ENCODE data around the gene OSBPL9.

Gene OSBPL9

DNA sequence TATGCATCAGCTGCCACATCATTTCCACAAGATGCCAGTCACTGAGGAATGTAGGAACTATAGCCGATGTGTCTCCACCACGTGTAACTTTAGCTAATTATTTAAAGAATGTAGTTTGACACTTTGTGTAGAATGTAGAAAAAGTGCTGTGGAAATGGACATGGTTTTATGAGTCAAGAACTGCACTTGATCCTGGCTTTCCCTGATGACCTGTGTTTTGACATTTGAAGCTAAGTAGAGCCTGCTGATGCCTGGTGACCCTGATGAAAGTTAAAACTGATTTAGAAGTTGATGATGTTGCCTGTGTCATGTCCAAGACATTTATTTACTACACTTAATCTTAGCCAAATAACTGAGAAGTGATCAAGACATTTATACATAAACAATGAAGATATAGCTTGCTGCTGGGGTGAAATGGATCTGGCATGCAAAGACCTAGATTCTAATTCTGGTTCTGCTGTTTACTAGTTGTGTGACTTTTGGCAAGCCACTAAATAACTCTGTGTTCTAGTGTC, 4.4 kb upstream of the OSBPL9 start:
- Histone ChIP-seq H3K79me1 (ENCODE audit: low read length) (peaks cover under 1% of the 10 kb centered on the region), H3K18ac (ENCODE audit: low read length) (no peak overlapping the region), H3K9ac (ENCODE audit: low read length) (no peak overlapping the region), H3K23ac (ENCODE audit: low read length) (no peak overlapping the region), H3K4me3 (ENCODE audit: low read length) (no peak overlapping the region), H2AK5ac (ENCODE audit: low read length) (no peak overlapping the region), H3K79me2 (ENCODE audit: control insufficient read depth, insufficient read depth, low read length) (peaks cover under 1% of the 10 kb centered on the region), H2BK120ac (ENCODE audit: low read depth, low read length) (no peak overlapping the region), H3K56ac (ENCODE audit: low read length) (no peak overlapping the region), H2BK5ac (ENCODE audit: low read length) (no peak overlapping the region), H3K4me2 (ENCODE audit: low read length) (no peak overlapping the region), H3K36me3 (ENCODE audit: control insufficient read depth, insufficient read depth, low read length) (no peaks in the 10 kb centered on the region), H4K5ac (ENCODE audit: low read length) (no peak overlapping the region), H3K27ac (ENCODE audit: low read depth, low read length) (no peak overlapping the region), H2BK15ac (replicated peaks; ENCODE audit: low read depth) (peak overlapping the region; percentile 60), H3K4ac (ENCODE audit: low read depth, low read length) (no peak overlapping the region), H3K27me3 (ENCODE audit: insufficient read depth, low read length, poor library complexity) (no peaks in the 10 kb centered on the region), H3K4me1 (ENCODE audit: control insufficient read depth, low read depth, low read length) (no peaks in the 10 kb centered on the region), H4K8ac (ENCODE audit: low read depth, low read length) (no peak overlapping the region)
- WGBS (ENCODE audit: extremely low coverage, insufficient coverage, low lambda C conversion rate): no CpG with 5 or more reads among the region's 2 CpGs
- no peak for DNase-seq

DNA sequence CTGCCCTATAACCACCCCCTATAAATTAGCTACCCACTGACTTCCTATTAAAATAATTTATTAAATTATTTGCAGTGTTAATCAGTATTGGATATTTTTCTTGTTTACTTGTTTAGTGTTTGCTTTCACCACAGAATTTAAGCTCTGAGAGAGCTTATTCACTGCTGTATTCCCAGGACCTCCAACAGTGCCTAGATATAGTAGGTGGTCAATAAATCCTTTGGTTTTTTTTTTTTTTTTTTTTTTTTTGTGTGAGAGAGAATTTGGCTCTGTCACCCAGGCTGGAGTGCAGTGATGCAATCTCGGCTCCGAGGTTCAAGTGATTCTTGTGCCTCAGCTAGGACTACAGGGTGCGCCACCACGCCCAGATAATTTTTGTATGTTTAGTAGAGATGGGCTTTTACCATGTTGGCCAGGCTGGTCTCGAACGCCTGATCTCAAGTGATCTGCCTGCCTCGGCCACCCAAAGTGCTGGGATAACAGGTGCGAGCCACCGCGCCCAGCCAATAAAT, 1.1 kb upstream of the OSBPL9 start:
- H4K5ac ChIP-seq (ENCODE audit: low read length): no peak overlapping the region
- no peak overlapping the region for H3K4me3 ChIP-seq (ENCODE audit: low read length)
- H2AK5ac ChIP-seq (ENCODE audit: low read length): no peak overlapping the region
- peaks cover 6% of the 10 kb centered on the region for H3K79me2 ChIP-seq (ENCODE audit: control insufficient read depth, insufficient read depth, low read length)
- no peaks in the 10 kb centered on the region for H3K4me1 ChIP-seq (ENCODE audit: control insufficient read depth, low read depth, low read length)
- no peak overlapping the region for H2BK120ac ChIP-seq (ENCODE audit: low read depth, low read length)
- no peak for DNase-seq
- H3K56ac ChIP-seq (ENCODE audit: low read length): no peak overlapping the region
- H3K79me1 ChIP-seq (ENCODE audit: low read length): peaks cover 6% of the 10 kb centered on the region
- no peak overlapping the region for H3K4ac ChIP-seq (ENCODE audit: low read depth, low read length)
- H3K4me2 ChIP-seq (ENCODE audit: low read length): no peak overlapping the region
- H3K36me3 ChIP-seq (ENCODE audit: control insufficient read depth, insufficient read depth, low read length): no peaks in the 10 kb centered on the region
- no peak overlapping the region for H3K27ac ChIP-seq (ENCODE audit: low read depth, low read length)
- WGBS (ENCODE audit: extremely low coverage, insufficient coverage, low lambda C conversion rate): no CpG with 5 or more reads among the region's 10 CpGs
- H3K18ac ChIP-seq (ENCODE audit: low read length): no peak overlapping the region
- H3K23ac ChIP-seq (ENCODE audit: low read length): no peak overlapping the region
- no peak overlapping the region for H4K8ac ChIP-seq (ENCODE audit: low read depth, low read length)
- H3K27me3 ChIP-seq (ENCODE audit: insufficient read depth, low read length, poor library complexity): no peaks in the 10 kb centered on the region
- H2BK5ac ChIP-seq (ENCODE audit: low read length): no peak overlapping the region
- H2BK15ac ChIP-seq (replicated peaks; ENCODE audit: low read depth): no peak overlapping the region
- H3K9ac ChIP-seq (ENCODE audit: low read length): no peak overlapping the region

DNA sequence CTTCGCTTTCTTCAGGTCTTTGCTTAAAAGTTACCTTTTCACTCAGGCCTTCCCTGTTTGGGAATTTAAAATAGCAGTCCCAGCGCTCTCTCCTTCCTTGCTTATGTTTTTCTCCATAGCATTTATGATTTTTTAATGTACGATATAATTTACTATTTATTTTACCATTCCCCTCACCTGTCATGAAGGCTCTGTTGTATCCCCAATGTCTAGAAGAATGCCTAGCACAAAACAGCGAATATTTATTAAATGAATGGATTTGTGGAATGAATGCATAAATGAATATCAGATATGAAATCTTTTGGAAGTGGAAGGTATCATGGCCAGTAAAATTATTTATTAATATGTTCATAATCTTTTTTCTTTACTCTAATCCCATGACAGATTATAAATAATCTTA, 402 bp upstream of the OSBPL9 start:
- H3K27me3 ChIP-seq (ENCODE audit: insufficient read depth, low read length, poor library complexity): no peaks in the 10 kb centered on the region
- no peak overlapping the region for H3K4me2 ChIP-seq (ENCODE audit: low read length)
- H3K79me1 ChIP-seq (ENCODE audit: low read length): peaks cover 6% of the 10 kb centered on the region
- no peaks in the 10 kb centered on the region for H3K36me3 ChIP-seq (ENCODE audit: control insufficient read depth, insufficient read depth, low read length)
- H2BK5ac ChIP-seq (ENCODE audit: low read length): no peak overlapping the region
- H2BK15ac ChIP-seq (replicated peaks; ENCODE audit: low read depth): no peak overlapping the region
- no peak overlapping the region for H2BK120ac ChIP-seq (ENCODE audit: low read depth, low read length)
- no peak overlapping the region for H4K8ac ChIP-seq (ENCODE audit: low read depth, low read length)
- no peak overlapping the region for H4K5ac ChIP-seq (ENCODE audit: low read length)
- H3K56ac ChIP-seq (ENCODE audit: low read length): no peak overlapping the region
- H3K23ac ChIP-seq (ENCODE audit: low read length): no peak overlapping the region
- no peak overlapping the region for H3K18ac ChIP-seq (ENCODE audit: low read length)
- H3K4ac ChIP-seq (ENCODE audit: low read depth, low read length): no peak overlapping the region
- H3K79me2 ChIP-seq (ENCODE audit: control insufficient read depth, insufficient read depth, low read length): peaks cover 6% of the 10 kb centered on the region
- DNase-seq: no peak
- no peak overlapping the region for H3K27ac ChIP-seq (ENCODE audit: low read depth, low read length)
- no peaks in the 10 kb centered on the region for H3K4me1 ChIP-seq (ENCODE audit: control insufficient read depth, low read depth, low read length)
- H3K9ac ChIP-seq (ENCODE audit: low read length): no peak overlapping the region
- WGBS (ENCODE audit: extremely low coverage, insufficient coverage, low lambda C conversion rate): no CpG with 5 or more reads among the region's 4 CpGs
- no peak overlapping the region for H3K4me3 ChIP-seq (ENCODE audit: low read length)
- no peak overlapping the region for H2AK5ac ChIP-seq (ENCODE audit: low read length)

DNA sequence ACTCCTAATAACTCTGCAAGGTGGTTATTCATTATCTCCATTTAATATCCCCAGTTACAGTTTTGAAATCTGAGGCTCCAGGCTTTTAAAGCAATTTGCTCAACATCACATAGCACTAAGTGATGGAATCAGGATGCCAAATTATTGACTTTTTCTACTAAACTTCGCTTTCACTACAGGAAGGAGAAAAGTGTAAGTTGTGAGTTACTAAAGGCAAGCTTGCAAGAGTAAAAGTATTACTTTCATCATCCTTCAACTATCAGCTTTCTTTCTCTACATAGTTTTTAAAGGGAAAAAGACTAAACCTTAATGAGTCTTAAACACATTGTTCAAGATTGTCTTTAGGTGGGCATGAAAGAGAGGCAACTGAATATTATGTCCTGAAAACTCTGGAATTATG, 1.8 kb downstream of the OSBPL9 start:
- no peak overlapping the region for H3K4me3 ChIP-seq (ENCODE audit: low read length)

DNA sequence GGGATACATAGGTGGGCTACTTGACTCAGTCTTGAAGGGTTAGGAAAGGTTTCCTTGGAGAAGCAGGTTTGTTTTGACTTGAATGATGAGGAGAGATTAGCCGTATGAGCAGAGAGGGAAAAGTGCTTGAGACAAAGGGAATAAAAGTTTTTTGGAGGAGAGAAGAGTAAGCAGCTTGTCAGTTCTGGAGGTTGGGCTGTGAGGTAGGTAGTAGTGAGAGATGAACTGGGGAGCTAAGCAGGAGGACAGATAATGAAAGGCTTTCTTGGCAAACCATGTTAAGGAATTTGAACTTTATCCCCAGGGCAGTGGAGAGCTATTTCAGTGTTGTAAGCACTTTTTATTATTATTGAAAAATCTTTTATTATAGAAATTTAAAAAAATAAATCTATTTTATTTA, 3.6 kb downstream of the OSBPL9 start:
- no peak overlapping the region for H2BK5ac ChIP-seq (ENCODE audit: low read length)
- H3K9ac ChIP-seq (ENCODE audit: low read length): no peak overlapping the region
- H3K79me1 ChIP-seq (ENCODE audit: low read length): peaks cover 9% of the 10 kb centered on the region
- H3K4me3 ChIP-seq (ENCODE audit: low read length): no peak overlapping the region
- H3K27me3 ChIP-seq (ENCODE audit: insufficient read depth, low read length, poor library complexity): no peaks in the 10 kb centered on the region
- no CpG with 5 or more reads among the region's 1 CpG for WGBS (ENCODE audit: extremely low coverage, insufficient coverage, low lambda C conversion rate)
- H4K8ac ChIP-seq (ENCODE audit: low read depth, low read length): no peak overlapping the region
- H3K4me1 ChIP-seq (ENCODE audit: control insufficient read depth, low read depth, low read length): peaks cover 5% of the 10 kb centered on the region
- no peak overlapping the region for H3K4me2 ChIP-seq (ENCODE audit: low read length)
- peaks cover 9% of the 10 kb centered on the region for H3K79me2 ChIP-seq (ENCODE audit: control insufficient read depth, insufficient read depth, low read length)
- H3K36me3 ChIP-seq (ENCODE audit: control insufficient read depth, insufficient read depth, low read length): no peaks in the 10 kb centered on the region
- H4K5ac ChIP-seq (ENCODE audit: low read length): no peak overlapping the region
- H2BK120ac ChIP-seq (ENCODE audit: low read depth, low read length): no peak overlapping the region
- H2BK15ac ChIP-seq (replicated peaks; ENCODE audit: low read depth): no peak overlapping the region
- H3K56ac ChIP-seq (ENCODE audit: low read length): no peak overlapping the region
- no peak overlapping the region for H3K4ac ChIP-seq (ENCODE audit: low read depth, low read length)
- peak; percentile 45 for DNase-seq
- H3K27ac ChIP-seq (ENCODE audit: low read depth, low read length): no peak overlapping the region
- H3K23ac ChIP-seq (ENCODE audit: low read length): no peak overlapping the region
- no peak overlapping the region for H3K18ac ChIP-seq (ENCODE audit: low read length)
- no peak overlapping the region for H2AK5ac ChIP-seq (ENCODE audit: low read length)

More for the DNA sequence above, 1.8 kb downstream of the OSBPL9 start:
- Histone ChIP-seq H2BK120ac (ENCODE audit: low read depth, low read length) (no peak overlapping the region), H3K4ac (ENCODE audit: low read depth, low read length) (no peak overlapping the region), H3K4me1 (ENCODE audit: control insufficient read depth, low read depth, low read length) (peaks cover 5% of the 10 kb centered on the region), H2AK5ac (ENCODE audit: low read length) (no peak overlapping the region), H3K79me1 (ENCODE audit: low read length) (peaks cover 9% of the 10 kb centered on the region), H3K27ac (ENCODE audit: low read depth, low read length) (no peak overlapping the region), H3K9ac (ENCODE audit: low read length) (no peak overlapping the region), H3K27me3 (ENCODE audit: insufficient read depth, low read length, poor library complexity) (no peaks in the 10 kb centered on the region), H4K8ac (ENCODE audit: low read depth, low read length) (no peak overlapping the region), H2BK15ac (replicated peaks; ENCODE audit: low read depth) (no peak overlapping the region), H3K36me3 (ENCODE audit: control insufficient read depth, insufficient read depth, low read length) (no peaks in the 10 kb centered on the region), H3K56ac (ENCODE audit: low read length) (no peak overlapping the region), H3K4me2 (ENCODE audit: low read length) (no peak overlapping the region), H3K79me2 (ENCODE audit: control insufficient read depth, insufficient read depth, low read length) (peaks cover 9% of the 10 kb centered on the region), H3K23ac (ENCODE audit: low read length) (no peak overlapping the region), H3K18ac (ENCODE audit: low read length) (no peak overlapping the region), H4K5ac (ENCODE audit: low read length) (no peak overlapping the region), H2BK5ac (ENCODE audit: low read length) (no peak overlapping the region)
- no CpG with 5 or more reads among the region's 1 CpG for WGBS (ENCODE audit: extremely low coverage, insufficient coverage, low lambda C conversion rate)
- DNase-seq: no peak

DNA sequence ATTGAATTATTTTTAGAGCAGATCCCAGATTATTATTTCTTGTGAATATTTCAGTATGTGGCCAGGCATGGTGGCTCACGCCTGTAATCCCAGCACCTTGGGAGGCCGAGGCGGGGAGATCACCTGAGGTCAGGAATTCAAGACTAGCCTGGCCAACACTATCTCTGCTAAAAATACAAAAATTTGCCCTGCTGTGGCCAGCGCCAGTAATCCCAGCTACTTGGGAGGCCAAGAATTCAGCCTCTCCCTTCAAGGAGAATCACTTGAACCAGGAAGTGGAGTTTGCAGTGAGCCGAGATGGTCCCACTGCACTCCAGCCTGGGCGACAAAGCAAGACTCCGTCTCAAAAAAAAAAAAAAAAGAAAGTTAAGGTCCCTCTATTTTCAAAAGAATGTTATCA, 4.3 kb downstream of the OSBPL9 start:
- H3K79me2 ChIP-seq (ENCODE audit: control insufficient read depth, insufficient read depth, low read length): peaks cover 9% of the 10 kb centered on the region
- H4K8ac ChIP-seq (ENCODE audit: low read depth, low read length): no peak overlapping the region
- no peak overlapping the region for H3K23ac ChIP-seq (ENCODE audit: low read length)
- H2BK5ac ChIP-seq (ENCODE audit: low read length): no peak overlapping the region
- no peaks in the 10 kb centered on the region for H3K27me3 ChIP-seq (ENCODE audit: insufficient read depth, low read length, poor library complexity)
- no CpG with 5 or more reads among the region's 7 CpGs for WGBS (ENCODE audit: extremely low coverage, insufficient coverage, low lambda C conversion rate)
- H3K9ac ChIP-seq (ENCODE audit: low read length): no peak overlapping the region
- no peak overlapping the region for H2AK5ac ChIP-seq (ENCODE audit: low read length)
- H3K18ac ChIP-seq (ENCODE audit: low read length): no peak overlapping the region
- peak; percentile 90 for DNase-seq
- no peak overlapping the region for H2BK15ac ChIP-seq (replicated peaks; ENCODE audit: low read depth)
- no peak overlapping the region for H3K56ac ChIP-seq (ENCODE audit: low read length)
- H3K27ac ChIP-seq (ENCODE audit: low read depth, low read length): peak overlapping the region; percentile 10
- H3K4me3 ChIP-seq (ENCODE audit: low read length): no peak overlapping the region
- H3K79me1 ChIP-seq (ENCODE audit: low read length): peaks cover 9% of the 10 kb centered on the region
- H2BK120ac ChIP-seq (ENCODE audit: low read depth, low read length): no peak overlapping the region
- peaks cover 5% of the 10 kb centered on the region for H3K4me1 ChIP-seq (ENCODE audit: control insufficient read depth, low read depth, low read length)
- no peak overlapping the region for H3K4ac ChIP-seq (ENCODE audit: low read depth, low read length)
- no peak overlapping the region for H3K4me2 ChIP-seq (ENCODE audit: low read length)
- H3K36me3 ChIP-seq (ENCODE audit: control insufficient read depth, insufficient read depth, low read length): no peaks in the 10 kb centered on the region
- H4K5ac ChIP-seq (ENCODE audit: low read length): no peak overlapping the region

Data from mesendoderm (in vitro differentiated cells).